Upper lobe of right lung (tissue), 1 donor: ENCODE results near the gene RELN. TPM values are rescaled to one million over a fixed set of nuclear protein-coding genes. Genes with fewer than 3 reads are reported as not detected.

Experiments
- ATAC-seq: fragments of 200-7000 bp; cut with Tn5 transposase; one replicate; pipeline ENCODE4 v1.9.1; 2020; ENCODE audit warnings: mild to moderate bottlenecking, moderate library complexity
- DNase-seq: peaks from one replicate; pipeline ENCODE4 v3.0.0-alpha.2; 2020
- H3K27ac ChIP-seq: fragments of 200-600 bp; one replicate; pipeline ENCODE4 v1.8.0; 2022
- H3K27me3 ChIP-seq: fragments of 200-600 bp; one replicate; pipeline ENCODE4 v1.8.0; 2022; ENCODE audit warnings: mild to moderate bottlenecking
- H3K36me3 ChIP-seq: fragments of 200-600 bp; one replicate; pipeline ENCODE4 v1.8.0; 2022
- H3K4me1 ChIP-seq: fragments of 200-600 bp; one replicate; pipeline ENCODE4 v1.8.0; 2022
- H3K4me3 ChIP-seq: fragments of 200-600 bp; one replicate; pipeline ENCODE4 v1.8.0; 2022; ENCODE audit warnings: mild to moderate bottlenecking
- H3K9me3 ChIP-seq: fragments of 200-600 bp; one replicate; pipeline ENCODE4 v1.8.0; 2022
- intact Hi-C: fragments of 100-400 bp; cut with DNase I; formaldehyde crosslinking; loops from one replicate; pipeline ENCODE4 v1.11.0; 2022
- total RNA-seq: library from RNA; stranded (reverse); fragmentation: NEBNext Ultra II Directional; extraction: Animal tissue kit (Norgen Biotek cat#: 25700); gene quantifications from one replicate; pipeline ENCODE4 v1.2.1, GENCODE V29; 2021
- TF ChIP-seq, protein P1 (sequence below): fragments of 200-600 bp; IDR thresholded peaks from one replicate; pipeline ENCODE4 v1.8.0; 2022; ENCODE audit warnings: antibody characterized with exemption
- donor health status: DM: no; HTN: yes; CAD: no; lungs with severe emphysema.

Gene RELN
- total RNA-seq, 1 donor from 2014 or later, result 5.6 TPM

DNA sequence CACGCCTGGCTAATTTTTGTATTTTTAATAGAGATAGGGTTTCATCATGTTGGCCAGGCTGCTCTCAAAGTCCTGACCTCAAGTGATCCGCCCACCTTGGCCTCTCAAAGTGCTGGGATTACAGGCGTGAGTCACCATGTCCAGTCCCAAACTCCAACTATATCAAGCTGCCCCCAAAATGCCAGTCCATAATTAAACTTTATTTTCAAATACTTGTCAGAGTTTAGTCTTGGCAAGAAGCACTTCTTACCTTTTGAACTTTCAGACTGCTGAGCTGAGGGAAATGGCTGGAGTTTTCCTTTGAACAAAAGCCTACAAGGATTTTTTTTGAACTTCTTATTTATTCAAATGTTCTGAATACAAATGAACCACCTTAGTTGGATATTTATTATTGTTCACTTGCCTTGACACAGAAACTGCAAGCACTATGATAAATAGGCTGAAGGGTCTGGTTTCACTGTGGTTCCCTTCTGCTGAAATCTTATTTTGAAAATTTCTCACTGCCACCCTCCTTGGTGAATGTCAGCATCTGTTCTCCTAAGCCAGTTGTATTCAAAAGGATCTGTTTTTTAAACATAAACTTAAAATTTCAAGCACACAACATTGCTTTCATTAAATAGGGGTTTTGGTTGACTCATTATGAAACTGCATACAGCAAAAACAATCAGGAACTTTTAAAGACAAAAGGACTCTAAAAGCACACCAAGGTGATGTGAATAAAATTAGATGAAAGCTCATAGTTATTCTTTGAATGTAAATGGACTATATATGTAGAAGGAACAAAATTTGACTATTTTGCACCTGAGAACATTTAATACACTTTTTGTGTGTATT lies 441.8 kb downstream of the RELN start:
- TF ChIP-seq, protein P1, sequence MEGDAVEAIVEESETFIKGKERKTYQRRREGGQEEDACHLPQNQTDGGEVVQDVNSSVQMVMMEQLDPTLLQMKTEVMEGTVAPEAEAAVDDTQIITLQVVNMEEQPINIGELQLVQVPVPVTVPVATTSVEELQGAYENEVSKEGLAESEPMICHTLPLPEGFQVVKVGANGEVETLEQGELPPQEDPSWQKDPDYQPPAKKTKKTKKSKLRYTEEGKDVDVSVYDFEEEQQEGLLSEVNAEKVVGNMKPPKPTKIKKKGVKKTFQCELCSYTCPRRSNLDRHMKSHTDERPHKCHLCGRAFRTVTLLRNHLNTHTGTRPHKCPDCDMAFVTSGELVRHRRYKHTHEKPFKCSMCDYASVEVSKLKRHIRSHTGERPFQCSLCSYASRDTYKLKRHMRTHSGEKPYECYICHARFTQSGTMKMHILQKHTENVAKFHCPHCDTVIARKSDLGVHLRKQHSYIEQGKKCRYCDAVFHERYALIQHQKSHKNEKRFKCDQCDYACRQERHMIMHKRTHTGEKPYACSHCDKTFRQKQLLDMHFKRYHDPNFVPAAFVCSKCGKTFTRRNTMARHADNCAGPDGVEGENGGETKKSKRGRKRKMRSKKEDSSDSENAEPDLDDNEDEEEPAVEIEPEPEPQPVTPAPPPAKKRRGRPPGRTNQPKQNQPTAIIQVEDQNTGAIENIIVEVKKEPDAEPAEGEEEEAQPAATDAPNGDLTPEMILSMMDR, result no peak
- Histone ChIP-seq H3K27ac (no peak overlapping the region), H3K4me1 (no peaks in the 10 kb centered on the region), H3K4me3 (no peak overlapping the region), H3K36me3 (no peaks in the 10 kb centered on the region), H3K9me3 (no peaks in the 10 kb centered on the region), H3K27me3 (no peaks in the 10 kb centered on the region)
- no peak for DNase-seq
- no peak for ATAC-seq
- intact Hi-C loops, result no loop called here

DNA sequence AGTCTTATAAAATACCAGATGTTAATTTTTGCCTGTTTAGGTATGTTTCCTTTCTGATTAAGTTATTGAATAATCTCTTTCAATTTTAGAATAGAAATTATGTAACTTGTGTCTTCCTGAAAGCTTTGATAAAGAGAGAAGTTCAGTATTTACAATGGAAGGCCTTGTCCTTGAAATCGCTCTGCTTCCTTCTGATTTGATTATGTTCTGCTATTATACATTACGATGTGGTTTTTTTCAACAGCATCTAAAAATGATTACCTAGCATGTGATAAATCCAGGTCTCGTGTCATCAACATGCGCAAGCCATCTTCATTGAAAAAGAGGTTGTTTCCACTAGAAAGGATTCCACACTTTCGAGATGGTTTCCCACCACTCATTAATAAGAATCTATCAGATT lies 447.0 kb downstream of the RELN start:
- Histone ChIP-seq H3K4me3 (no peak overlapping the region), H3K27ac (no peak overlapping the region), H3K27me3 (no peaks in the 10 kb centered on the region), H3K9me3 (no peaks in the 10 kb centered on the region), H3K36me3 (no peaks in the 10 kb centered on the region), H3K4me1 (no peaks in the 10 kb centered on the region)
- intact Hi-C loops, result no loop called here
- ATAC-seq (no peak), DNase-seq (no peak)
- TF ChIP-seq, protein P1, result no peak

DNA sequence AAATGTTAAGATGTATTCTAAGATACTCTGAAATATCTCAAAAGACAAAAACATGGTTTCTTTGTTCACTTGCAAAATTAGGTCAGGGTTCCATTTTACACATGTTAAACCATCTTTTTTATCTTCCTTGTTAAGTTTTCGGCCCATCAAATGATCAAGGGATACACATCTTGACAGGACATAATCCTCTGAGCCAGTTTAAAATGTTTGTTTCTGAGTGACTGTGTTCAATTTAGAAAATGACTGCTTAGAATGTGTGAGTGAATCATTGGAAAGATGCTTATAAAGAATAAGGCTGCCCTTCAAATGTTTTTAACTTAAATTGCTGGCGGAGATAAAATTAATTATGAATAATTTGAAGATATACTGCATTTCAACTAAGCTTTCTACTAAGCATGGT lies 447.5 kb downstream of the RELN start:
- Histone ChIP-seq H3K36me3 (no peaks in the 10 kb centered on the region), H3K27me3 (no peaks in the 10 kb centered on the region), H3K9me3 (no peaks in the 10 kb centered on the region), H3K4me3 (no peak overlapping the region), H3K4me1 (no peaks in the 10 kb centered on the region), H3K27ac (no peak overlapping the region)
- DNase-seq, result no peak
- ATAC-seq, result no peak
- TF ChIP-seq, protein P1, result no peak
- intact Hi-C loops, result no loop called here

DNA sequence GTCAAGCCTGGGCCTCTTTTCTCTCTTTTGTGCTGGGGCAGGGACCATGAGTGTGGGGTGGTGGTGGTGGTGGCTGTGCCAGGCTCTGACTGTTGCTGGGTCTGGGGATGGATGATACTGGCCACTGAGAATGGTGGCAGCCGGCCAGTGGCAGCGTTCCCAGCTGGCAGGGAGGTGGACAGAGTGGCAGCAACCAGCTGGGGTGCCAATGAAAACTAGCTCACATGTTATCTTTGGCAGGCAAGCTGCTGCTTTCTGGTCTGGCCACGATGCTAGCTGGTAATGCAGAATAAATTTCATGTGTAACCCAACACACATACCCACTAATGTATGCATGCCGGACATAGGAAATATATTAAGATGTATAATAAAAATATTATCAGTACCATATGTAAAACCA lies 448.4 kb downstream of the RELN start:
- H3K27ac ChIP-seq, result no peak overlapping the region
- ATAC-seq, result no peak
- DNase-seq, result no peak
- H3K27me3 ChIP-seq, result no peaks in the 10 kb centered on the region
- TF ChIP-seq, protein P1, result no peak
- no peaks in the 10 kb centered on the region for H3K9me3 ChIP-seq
- intact Hi-C loops, result no loop called here
- H3K36me3 ChIP-seq, result no peaks in the 10 kb centered on the region
- H3K4me1 ChIP-seq, result no peaks in the 10 kb centered on the region
- H3K4me3 ChIP-seq, result no peak overlapping the region

DNA sequence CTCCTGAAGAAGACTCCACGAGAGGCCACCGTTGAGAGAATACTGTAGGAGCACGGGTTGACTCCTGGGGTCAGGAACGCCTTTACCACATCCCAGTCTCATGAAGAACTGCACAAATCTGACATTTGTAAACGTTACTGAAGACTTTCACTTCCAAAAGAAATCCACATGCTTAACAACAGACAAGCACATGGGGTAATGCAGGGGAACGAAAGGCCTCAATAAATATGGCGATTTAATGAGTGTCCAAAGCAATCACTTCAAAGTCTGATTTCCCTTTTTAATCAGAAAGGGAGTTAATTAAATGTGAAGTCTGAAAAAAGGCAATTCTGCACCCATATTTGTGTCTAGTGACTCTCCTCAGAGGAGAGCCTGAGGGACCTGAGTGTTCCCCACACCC lies 449.1 kb downstream of the RELN start:
- no peak overlapping the region for H3K27ac ChIP-seq
- no peak for ATAC-seq
- intact Hi-C loops, result no loop called here
- no peaks in the 10 kb centered on the region for H3K9me3 ChIP-seq
- TF ChIP-seq, protein P1, result no peak
- H3K4me1 ChIP-seq, result no peaks in the 10 kb centered on the region
- no peaks in the 10 kb centered on the region for H3K36me3 ChIP-seq
- H3K27me3 ChIP-seq, result no peaks in the 10 kb centered on the region
- no peak for DNase-seq
- no peak overlapping the region for H3K4me3 ChIP-seq

DNA sequence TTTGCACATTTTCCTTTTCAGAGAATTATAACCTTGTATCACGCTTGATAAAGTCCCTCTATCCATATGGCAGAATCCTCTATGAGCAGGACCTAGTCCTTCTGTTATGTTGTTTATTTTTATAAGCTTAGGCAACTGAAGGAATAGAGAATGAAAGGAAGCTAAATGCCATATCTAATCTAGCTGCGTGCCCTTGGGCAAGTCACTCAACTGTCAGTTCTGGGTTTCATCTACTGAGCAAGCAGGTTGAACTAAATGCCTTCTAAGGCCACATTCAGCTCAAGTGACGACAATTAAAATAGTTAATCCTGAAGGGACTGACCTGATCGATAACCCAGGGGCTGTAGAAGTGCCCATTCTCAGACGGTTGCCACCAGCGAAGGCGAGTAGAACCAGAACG lies 449.6 kb downstream of the RELN start:
- no peak overlapping the region for H3K4me3 ChIP-seq
- H3K4me1 ChIP-seq, result no peaks in the 10 kb centered on the region
- ATAC-seq, result no peak
- no peaks in the 10 kb centered on the region for H3K36me3 ChIP-seq
- no peaks in the 10 kb centered on the region for H3K9me3 ChIP-seq
- H3K27me3 ChIP-seq, result no peaks in the 10 kb centered on the region
- no peak overlapping the region for H3K27ac ChIP-seq
- intact Hi-C loops, result no loop called here
- no peak for DNase-seq
- TF ChIP-seq, protein P1, result no peak
